ENCODE measurements around the gene INSM2.

- TF ChIP-seq POLR2A (IDR thresholded peaks at IDR 0.05): no peak
- TF ChIP-seq, protein P1, sequence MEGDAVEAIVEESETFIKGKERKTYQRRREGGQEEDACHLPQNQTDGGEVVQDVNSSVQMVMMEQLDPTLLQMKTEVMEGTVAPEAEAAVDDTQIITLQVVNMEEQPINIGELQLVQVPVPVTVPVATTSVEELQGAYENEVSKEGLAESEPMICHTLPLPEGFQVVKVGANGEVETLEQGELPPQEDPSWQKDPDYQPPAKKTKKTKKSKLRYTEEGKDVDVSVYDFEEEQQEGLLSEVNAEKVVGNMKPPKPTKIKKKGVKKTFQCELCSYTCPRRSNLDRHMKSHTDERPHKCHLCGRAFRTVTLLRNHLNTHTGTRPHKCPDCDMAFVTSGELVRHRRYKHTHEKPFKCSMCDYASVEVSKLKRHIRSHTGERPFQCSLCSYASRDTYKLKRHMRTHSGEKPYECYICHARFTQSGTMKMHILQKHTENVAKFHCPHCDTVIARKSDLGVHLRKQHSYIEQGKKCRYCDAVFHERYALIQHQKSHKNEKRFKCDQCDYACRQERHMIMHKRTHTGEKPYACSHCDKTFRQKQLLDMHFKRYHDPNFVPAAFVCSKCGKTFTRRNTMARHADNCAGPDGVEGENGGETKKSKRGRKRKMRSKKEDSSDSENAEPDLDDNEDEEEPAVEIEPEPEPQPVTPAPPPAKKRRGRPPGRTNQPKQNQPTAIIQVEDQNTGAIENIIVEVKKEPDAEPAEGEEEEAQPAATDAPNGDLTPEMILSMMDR (IDR thresholded peaks at IDR 0.05): no peak
Observed at GRCh38 chr14:35504260-35504659, 29.7 kb upstream of the INSM2 start.
